ENCODE results near the gene RBM33.

GRCh38 chr7:155750255-155751125 is 106.0 kb downstream of the RBM33 start:
- TF ChIP-seq CTCF (IDR thresholded peaks at IDR 0.05; ENCODE audit: low read length): no peak
- TF ChIP-seq EZH2 (IDR thresholded peaks at IDR 0.05; ENCODE audit: borderline replicate concordance, low read length): no peak
